Measurements from ENCODE around the gene IL36B.

DNA sequence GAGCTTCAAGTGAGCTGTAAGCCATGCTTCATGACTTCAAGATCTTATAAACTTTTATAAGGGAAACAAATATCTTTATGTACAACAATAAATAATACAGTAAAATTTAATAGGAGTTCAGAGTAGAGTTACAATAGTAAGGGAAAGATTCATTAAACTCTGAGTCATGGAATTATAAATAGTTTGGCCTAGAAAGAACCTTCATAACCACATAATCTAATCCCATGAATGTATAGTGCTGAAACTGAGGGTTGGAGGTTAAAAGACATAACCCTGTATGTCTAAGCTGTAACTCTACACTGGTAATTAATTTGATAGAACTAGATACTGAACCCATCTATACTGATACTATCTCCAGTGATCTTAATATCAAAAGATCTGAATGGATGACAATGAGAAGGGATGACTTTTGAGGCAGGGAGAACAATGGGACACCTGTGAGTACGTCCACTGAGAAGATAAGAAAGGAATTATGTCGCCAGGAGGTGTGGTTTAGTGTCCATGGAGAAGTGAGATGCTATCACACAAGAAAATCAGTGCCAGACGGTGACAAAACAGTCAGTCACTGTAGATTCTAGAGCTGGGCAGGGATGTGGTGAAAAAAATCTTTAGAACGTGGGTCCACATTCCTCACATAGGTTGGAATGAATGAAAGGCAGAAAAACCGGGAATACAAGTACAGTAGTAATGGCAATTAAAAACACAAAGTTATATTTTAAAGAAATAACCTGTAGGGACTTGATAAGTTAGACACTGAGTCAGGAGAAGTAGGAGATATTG is 16.2 kb upstream of the IL36B start:
- TF ChIP-seq, protein P1, sequence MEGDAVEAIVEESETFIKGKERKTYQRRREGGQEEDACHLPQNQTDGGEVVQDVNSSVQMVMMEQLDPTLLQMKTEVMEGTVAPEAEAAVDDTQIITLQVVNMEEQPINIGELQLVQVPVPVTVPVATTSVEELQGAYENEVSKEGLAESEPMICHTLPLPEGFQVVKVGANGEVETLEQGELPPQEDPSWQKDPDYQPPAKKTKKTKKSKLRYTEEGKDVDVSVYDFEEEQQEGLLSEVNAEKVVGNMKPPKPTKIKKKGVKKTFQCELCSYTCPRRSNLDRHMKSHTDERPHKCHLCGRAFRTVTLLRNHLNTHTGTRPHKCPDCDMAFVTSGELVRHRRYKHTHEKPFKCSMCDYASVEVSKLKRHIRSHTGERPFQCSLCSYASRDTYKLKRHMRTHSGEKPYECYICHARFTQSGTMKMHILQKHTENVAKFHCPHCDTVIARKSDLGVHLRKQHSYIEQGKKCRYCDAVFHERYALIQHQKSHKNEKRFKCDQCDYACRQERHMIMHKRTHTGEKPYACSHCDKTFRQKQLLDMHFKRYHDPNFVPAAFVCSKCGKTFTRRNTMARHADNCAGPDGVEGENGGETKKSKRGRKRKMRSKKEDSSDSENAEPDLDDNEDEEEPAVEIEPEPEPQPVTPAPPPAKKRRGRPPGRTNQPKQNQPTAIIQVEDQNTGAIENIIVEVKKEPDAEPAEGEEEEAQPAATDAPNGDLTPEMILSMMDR (IDR thresholded peaks at IDR 0.05): no peak
- TF ChIP-seq POLR2A (IDR thresholded peaks at IDR 0.05): no peak

All from uterus (tissue), 2 donors.